Measurements from ENCODE around the gene TSHZ1. TPM values are rescaled to one million over a fixed set of nuclear protein-coding genes. Genes with fewer than 3 reads are reported as not detected.

TSHZ1 gene
- total RNA-seq, 1 donor: 10.5 TPM

- no peak for TF ChIP-seq CTCF (IDR thresholded peaks at IDR 0.05; ENCODE audit: extremely low read depth, low read depth, low read length)
- Histone ChIP-seq H3K79me2 (ENCODE audit: insufficient read depth, low read length) (no peaks in the 10 kb centered on the region), H3K27me3 (ENCODE audit: insufficient read depth, low read length) (no peaks in the 10 kb centered on the region), H3K9me3 (ENCODE audit: low read depth, low read length) (no peaks in the 10 kb centered on the region), H2AFZ (ENCODE audit: low read length) (no peak overlapping the region), H3K27ac (ENCODE audit: low read depth, low read length) (no peak overlapping the region), H3K4me1 (ENCODE audit: insufficient read depth, low read length) (no peaks in the 10 kb centered on the region), H3K36me3 (ENCODE audit: insufficient read depth, low read length) (no peaks in the 10 kb centered on the region), H4K20me1 (ENCODE audit: insufficient read depth, low read length) (no peaks in the 10 kb centered on the region), H3K4me3 (ENCODE audit: insufficient read depth, low read length) (no peak overlapping the region), H3K4me2 (ENCODE audit: insufficient read depth, low read length) (no peak overlapping the region)
- DNase-seq (ENCODE audit: insufficient read length, low spot score, missing footprints): no peak
These were observed 79.2 kb downstream of the TSHZ1 start for GRCh38 chr18:75289761-75290160.

GRCh38 chr18:75290737-75291358, 80.3 kb downstream of the TSHZ1 start:
- no peak overlapping the region for H3K27ac ChIP-seq (ENCODE audit: low read depth, low read length)
- no peaks in the 10 kb centered on the region for H3K9me3 ChIP-seq (ENCODE audit: low read depth, low read length)
- H3K79me2 ChIP-seq (ENCODE audit: insufficient read depth, low read length): no peaks in the 10 kb centered on the region
- H3K27me3 ChIP-seq (ENCODE audit: insufficient read depth, low read length): no peaks in the 10 kb centered on the region
- no peak for DNase-seq (ENCODE audit: insufficient read length, low spot score, missing footprints)
- H3K4me3 ChIP-seq (ENCODE audit: insufficient read depth, low read length): no peak overlapping the region
- no peaks in the 10 kb centered on the region for H3K4me1 ChIP-seq (ENCODE audit: insufficient read depth, low read length)
- H3K36me3 ChIP-seq (ENCODE audit: insufficient read depth, low read length): no peaks in the 10 kb centered on the region
- H3K4me2 ChIP-seq (ENCODE audit: insufficient read depth, low read length): no peak overlapping the region
- no peak for TF ChIP-seq CTCF (IDR thresholded peaks at IDR 0.05; ENCODE audit: extremely low read depth, low read depth, low read length)
- no peak overlapping the region for H2AFZ ChIP-seq (ENCODE audit: low read length)
- no peaks in the 10 kb centered on the region for H4K20me1 ChIP-seq (ENCODE audit: insufficient read depth, low read length)

- no peak overlapping the region for H3K4me2 ChIP-seq (ENCODE audit: insufficient read depth, low read length)
- no peak overlapping the region for H2AFZ ChIP-seq (ENCODE audit: low read length)
- H3K9me3 ChIP-seq (ENCODE audit: low read depth, low read length): no peaks in the 10 kb centered on the region
- H3K79me2 ChIP-seq (ENCODE audit: insufficient read depth, low read length): no peaks in the 10 kb centered on the region
- DNase-seq (ENCODE audit: insufficient read length, low spot score, missing footprints): no peak
- H3K4me1 ChIP-seq (ENCODE audit: insufficient read depth, low read length): no peaks in the 10 kb centered on the region
- TF ChIP-seq CTCF (IDR thresholded peaks at IDR 0.05; ENCODE audit: extremely low read depth, low read depth, low read length): no peak
- H4K20me1 ChIP-seq (ENCODE audit: insufficient read depth, low read length): no peaks in the 10 kb centered on the region
- no peak overlapping the region for H3K4me3 ChIP-seq (ENCODE audit: insufficient read depth, low read length)
- no peaks in the 10 kb centered on the region for H3K36me3 ChIP-seq (ENCODE audit: insufficient read depth, low read length)
- no peak overlapping the region for H3K27ac ChIP-seq (ENCODE audit: low read depth, low read length)
- H3K27me3 ChIP-seq (ENCODE audit: insufficient read depth, low read length): no peaks in the 10 kb centered on the region
These were observed 80.9 kb downstream of the TSHZ1 start for GRCh38 chr18:75291460-75291859.

- no peak overlapping the region for H2AFZ ChIP-seq (ENCODE audit: low read length)
- no peaks in the 10 kb centered on the region for H3K4me1 ChIP-seq (ENCODE audit: insufficient read depth, low read length)
- no peak overlapping the region for H3K4me2 ChIP-seq (ENCODE audit: insufficient read depth, low read length)
- H3K27me3 ChIP-seq (ENCODE audit: insufficient read depth, low read length): no peaks in the 10 kb centered on the region
- TF ChIP-seq CTCF (IDR thresholded peaks at IDR 0.05; ENCODE audit: extremely low read depth, low read depth, low read length): no peak
- H3K79me2 ChIP-seq (ENCODE audit: insufficient read depth, low read length): no peaks in the 10 kb centered on the region
- H3K27ac ChIP-seq (ENCODE audit: low read depth, low read length): no peak overlapping the region
- H3K36me3 ChIP-seq (ENCODE audit: insufficient read depth, low read length): no peaks in the 10 kb centered on the region
- no peaks in the 10 kb centered on the region for H3K9me3 ChIP-seq (ENCODE audit: low read depth, low read length)
- no peaks in the 10 kb centered on the region for H4K20me1 ChIP-seq (ENCODE audit: insufficient read depth, low read length)
- no peak overlapping the region for H3K4me3 ChIP-seq (ENCODE audit: insufficient read depth, low read length)
- DNase-seq (ENCODE audit: insufficient read length, low spot score, missing footprints): no peak
These were observed 83.0 kb downstream of the TSHZ1 start for GRCh38 chr18:75293591-75293990.
